Neural progenitor cell (in vitro differentiated cells): ENCODE data around the gene EFEMP1.

Source experiments
- CTCF ChIP-seq: fragments of 200-600 bp; sonication (generic); IDR thresholded peaks from 2 replicates; pipeline ENCODE4 v1.5.1; 2017; ENCODE audit warnings: antibody characterized with exemption, mild to moderate bottlenecking
- EZH2phosphoT487 ChIP-seq: fragments of 200-600 bp; sonication (generic); IDR thresholded peaks from 2 replicates; pipeline ENCODE4 v1.6.1; 2017; ENCODE audit warnings: antibody characterized with exemption

GRCh38 chr2:55917117-55917516, 6.5 kb downstream of the EFEMP1 start:
- no peak for TF ChIP-seq CTCF
- no peak for TF ChIP-seq EZH2phosphoT487
